ENCODE data around the gene ANGPTL8. TPM values are rescaled to one million over a fixed set of nuclear protein-coding genes. Genes with fewer than 3 reads are reported as not detected.

The ANGPTL8 gene
- total RNA-seq, 4 donors from 2014 or later: not detected

GRCh38 chr19:11200931-11201330 is 38.5 kb upstream of the ANGPTL8 start:
- Histone ChIP-seq H3K4me3 (no peak overlapping the region), H3K27ac (no peak overlapping the region), H3K4me1 (peaks cover 0 to 17% (median 5%) of the 10 kb centered on the region in 4 donors), H3K27me3 (no peaks in the 10 kb centered on the region), H3K9me3 (no peaks in the 10 kb centered on the region), H3K36me3 (peaks cover 0 to 19% (median 0%) of the 10 kb centered on the region in 3 donors)
- no peak for TF ChIP-seq CTCF (IDR thresholded peaks at IDR 0.05)
- no peak for DNase-seq

GRCh38 chr19:11201791-11202190 is 37.6 kb upstream of the ANGPTL8 start:
- Histone ChIP-seq H3K27ac (peak overlapping the region in 1 of 4 donors; percentile 80), H3K27me3 (no peaks in the 10 kb centered on the region), H3K36me3 (peaks cover 0 to 22% (median 0%) of the 10 kb centered on the region in 3 donors)

GRCh38 chr19:11202488-11203193 is 36.8 kb upstream of the ANGPTL8 start:
- H3K4me1 ChIP-seq: peaks cover 0 to 10% (median 2%) of the 10 kb centered on the region in 4 donors
- no peaks in the 10 kb centered on the region for H3K27me3 ChIP-seq
- TF ChIP-seq CTCF (IDR thresholded peaks at IDR 0.05) (no peak), POLR2A (IDR thresholded peaks at IDR 0.05) (no peak)
- no peak overlapping the region for H3K4me3 ChIP-seq
- H3K36me3 ChIP-seq: peaks cover 0 to 30% (median 0%) of the 10 kb centered on the region in 3 donors
- DNase-seq: no peak
- H3K9me3 ChIP-seq: no peaks in the 10 kb centered on the region
- peak overlapping the region; percentile 42 to 80 (median 76) for H3K27ac ChIP-seq

More at GRCh38 chr19:11201791-11202190, 37.6 kb upstream of the ANGPTL8 start:
- peaks cover 0 to 12% (median 4%) of the 10 kb centered on the region in 4 donors for H3K4me1 ChIP-seq
- no peak overlapping the region for H3K4me3 ChIP-seq
- TF ChIP-seq POLR2A (IDR thresholded peaks at IDR 0.05) (no peak), CTCF (IDR thresholded peaks at IDR 0.05) (no peak)
- H3K9me3 ChIP-seq: no peaks in the 10 kb centered on the region
- DNase-seq: no peak

- Histone ChIP-seq H3K4me3 (peak overlapping the region in 1 of 4 donors; percentile 13), H3K36me3 (peaks cover 0 to 31% (median 0%) of the 10 kb centered on the region in 3 donors)
- peak; percentile 21 to 72 (median 66) for TF ChIP-seq CTCF (IDR thresholded peaks at IDR 0.05)
- no peak for TF ChIP-seq POLR2A (IDR thresholded peaks at IDR 0.05)
Measured at GRCh38 chr19:11203194-11204075, 36.0 kb upstream of the ANGPTL8 start.

GRCh38 chr19:11204076-11204602 is 35.3 kb upstream of the ANGPTL8 start:
- no peak for DNase-seq
- H3K36me3 ChIP-seq: peaks cover 0 to 39% (median 0%) of the 10 kb centered on the region in 3 donors
- H3K9me3 ChIP-seq: no peaks in the 10 kb centered on the region
- H3K4me1 ChIP-seq: peaks cover 0 to 4% (median 0%) of the 10 kb centered on the region in 4 donors
- H3K27me3 ChIP-seq: no peaks in the 10 kb centered on the region
- peak overlapping the region in 1 of 4 donors; percentile 13 for H3K4me3 ChIP-seq
- TF ChIP-seq POLR2A (IDR thresholded peaks at IDR 0.05): no peak
- TF ChIP-seq CTCF (IDR thresholded peaks at IDR 0.05): peak in 1 of 6 experiments; percentile 5
- H3K27ac ChIP-seq: peak overlapping the region; percentile 42 to 80 (median 76)

More at GRCh38 chr19:11203194-11204075, 36.0 kb upstream of the ANGPTL8 start:
- Histone ChIP-seq H3K4me1 (peaks cover 0 to 4% (median 0%) of the 10 kb centered on the region in 4 donors), H3K9me3 (no peaks in the 10 kb centered on the region), H3K27ac (peak overlapping the region; percentile 42 to 80 (median 76)), H3K27me3 (no peaks in the 10 kb centered on the region)
- peak; percentile 41 to 71 (median 67) for DNase-seq
